Activated CD4-positive, CD25-positive, alpha-beta regulatory T cell treated with anti-CD3 and anti-CD28 coated beads, Interleukin-2, amount 50 U/mL, for 72 hours (primary cell): Measurements from ENCODE around the gene MYO7B.
A peak's percentile ranks its signal among the peaks of the same experiment; 100 is the strongest.

Source experiments
- DNase-seq: peaks from one replicate; pipeline ENCODE4 v3.0.0; 2021

MYO7B gene

GRCh38 chr2:127640082-127641072, 104.9 kb downstream of the MYO7B start:
- no peak for DNase-seq

GRCh38 chr2:127641133-127641532, 105.7 kb downstream of the MYO7B start:
- no peak for DNase-seq

- no peak for DNase-seq
These were observed 106.5 kb downstream of the MYO7B start for GRCh38 chr2:127641846-127642507.

GRCh38 chr2:127642706-127643438, 107.4 kb downstream of the MYO7B start:
- DNase-seq, result no peak

GRCh38 chr2:127643439-127644065, 108.1 kb downstream of the MYO7B start:
- no peak for DNase-seq

- DNase-seq, result no peak
These were observed 108.9 kb downstream of the MYO7B start for GRCh38 chr2:127644066-127645025.

GRCh38 chr2:127645026-127645394, 109.5 kb downstream of the MYO7B start:
- DNase-seq, result no peak

- no peak for DNase-seq
These were observed 110.2 kb downstream of the MYO7B start, which contains the start of gene GPR17 for GRCh38 chr2:127645395-127646291. Gene GPR17 (plus strand): TSS chr2:127646153. CDS start chr2:127650736, 4,583 bp downstream.

GRCh38 chr2:127646487-127647241, 111.2 kb downstream of the MYO7B start:
- DNase-seq, result no peak

- no peak for DNase-seq
These were observed 112.0 kb downstream of the MYO7B start for GRCh38 chr2:127647242-127648190.

- no peak for DNase-seq
These were observed 112.8 kb downstream of the MYO7B start for GRCh38 chr2:127648321-127648720.

GRCh38 chr2:127649100-127649611, 113.7 kb downstream of the MYO7B start:
- no peak for DNase-seq

- peak; percentile 90 for DNase-seq
These were observed 114.2 kb downstream of the MYO7B start for GRCh38 chr2:127649684-127650040.

- no peak for DNase-seq
These were observed 114.7 kb downstream of the MYO7B start for GRCh38 chr2:127650041-127650784.

- no peak for DNase-seq
These were observed 115.4 kb downstream of the MYO7B start for GRCh38 chr2:127650785-127651380.

- no peak for DNase-seq
These were observed 115.9 kb downstream of the MYO7B start for GRCh38 chr2:127651381-127651809.

- no peak for DNase-seq
These were observed 116.6 kb downstream of the MYO7B start for GRCh38 chr2:127651971-127652550.
